ENCODE results near the gene TFEB.

The TFEB gene

DNA sequence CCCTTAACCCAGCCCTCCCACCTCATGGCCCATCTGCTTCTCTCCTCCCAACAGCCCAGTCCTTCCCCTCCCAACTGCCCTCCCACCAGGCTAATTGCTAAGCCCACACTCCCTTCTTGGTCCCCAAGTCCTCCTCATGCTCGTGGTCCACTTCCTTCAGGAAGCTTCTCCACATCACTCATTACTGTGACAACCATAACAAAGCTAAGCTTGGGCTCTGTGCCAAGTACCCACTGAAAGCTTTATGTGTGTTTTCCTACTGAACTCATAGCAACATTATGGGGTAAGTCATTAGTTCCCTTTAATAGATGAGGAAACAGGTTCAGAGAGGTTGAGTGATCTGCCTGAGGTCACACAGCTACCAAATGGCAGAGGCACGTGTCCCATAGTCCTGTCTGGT lies 28.1 kb upstream of the TFEB start:
- no peak for DNase-seq (ENCODE audit: low read depth)

GRCh38 chr6:41759905-41760579 lies 24.6 kb upstream of the TFEB start:
- DNase-seq (ENCODE audit: low read depth), result no peak

GRCh38 chr6:41759106-41759904 lies 23.9 kb upstream of the TFEB start:
- no peak for DNase-seq (ENCODE audit: low read depth)

GRCh38 chr6:41758641-41759035 lies 23.2 kb upstream of the TFEB start:
- no peak for DNase-seq (ENCODE audit: low read depth)

DNA sequence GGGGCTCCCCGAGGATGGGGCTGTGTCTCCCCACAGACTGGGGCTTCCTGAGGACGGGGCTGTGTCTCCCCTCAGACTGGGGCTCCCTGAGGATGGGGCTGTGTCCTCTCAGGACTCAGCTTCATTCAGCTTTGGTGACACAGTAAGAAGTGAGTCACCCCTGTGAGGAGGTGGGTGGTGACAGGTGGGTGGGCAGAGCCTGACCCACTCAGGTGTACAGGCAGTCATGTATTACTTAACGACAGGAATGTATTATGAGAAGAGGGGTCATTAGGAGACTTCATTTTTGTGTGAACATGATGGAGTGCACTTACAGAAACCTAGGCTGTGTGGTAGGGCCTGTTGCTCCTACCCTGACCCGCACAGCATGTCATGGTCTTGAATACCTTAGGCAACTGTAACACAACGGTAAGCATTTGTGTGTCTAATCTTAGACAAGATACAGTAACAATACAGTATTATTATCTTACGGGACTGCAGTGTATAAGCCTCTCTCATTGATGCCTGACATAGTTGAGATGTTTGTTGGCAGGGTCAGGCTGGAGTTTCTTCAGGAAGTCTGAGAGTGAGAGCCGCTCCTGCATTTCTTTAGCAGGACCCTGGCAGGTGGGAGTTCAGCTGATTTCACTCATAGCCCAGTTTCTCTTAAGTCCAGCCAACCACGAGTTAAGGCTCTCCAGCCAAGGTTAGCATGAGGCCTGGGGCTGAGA lies 22.7 kb upstream of the TFEB start:
- DNase-seq (ENCODE audit: low read depth), result no peak

DNA sequence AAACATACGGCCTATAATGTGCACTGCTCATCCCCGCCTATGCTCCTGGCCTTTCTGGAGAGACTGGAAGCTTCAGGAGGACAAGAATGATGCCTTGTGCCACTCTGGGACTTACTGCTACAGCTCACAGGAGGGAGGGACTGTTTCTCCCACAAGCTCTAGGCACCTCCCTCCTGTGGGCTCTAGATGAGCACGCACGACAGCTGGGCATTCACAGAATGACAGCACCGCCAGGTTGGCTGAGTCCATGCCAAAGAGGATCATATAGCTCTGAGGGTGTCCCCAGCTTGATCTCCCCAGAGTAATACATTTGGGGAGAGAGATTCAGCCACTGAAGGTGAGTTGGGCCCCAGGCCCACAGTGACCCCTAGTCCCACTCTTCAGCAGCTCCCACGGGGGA lies 21.9 kb upstream of the TFEB start:
- DNase-seq (ENCODE audit: low read depth), result no peak

DNA sequence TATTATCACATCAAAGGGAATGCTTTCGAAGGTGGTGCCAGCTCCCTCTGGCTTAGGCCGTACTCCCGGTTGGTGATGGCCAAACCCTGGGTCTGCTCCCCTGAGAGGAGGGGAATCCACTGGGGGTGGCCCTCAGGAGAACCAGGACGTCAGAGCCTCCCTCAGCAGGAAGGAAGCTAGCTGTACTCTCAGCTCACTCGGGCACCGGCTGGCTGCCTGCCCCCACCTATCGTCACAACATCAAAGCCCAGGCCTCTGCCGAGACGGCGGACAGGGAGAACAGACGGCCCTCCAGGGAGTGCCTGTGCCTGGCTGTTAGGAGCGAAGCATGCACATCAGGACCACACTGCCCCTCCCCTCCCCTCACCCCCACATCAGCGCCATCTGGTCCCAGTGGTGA lies 20.9 kb upstream of the TFEB start:
- no peak for DNase-seq (ENCODE audit: low read depth)

GRCh38 chr6:41755895-41756294 lies 20.5 kb upstream of the TFEB start:
- no peak for DNase-seq (ENCODE audit: low read depth)

GRCh38 chr6:41750374-41750773 lies 15.0 kb upstream of the TFEB start:
- no peak for DNase-seq (ENCODE audit: low read depth)

GRCh38 chr6:41748542-41748941 lies 13.1 kb upstream of the TFEB start:
- DNase-seq (ENCODE audit: low read depth), result no peak

DNA sequence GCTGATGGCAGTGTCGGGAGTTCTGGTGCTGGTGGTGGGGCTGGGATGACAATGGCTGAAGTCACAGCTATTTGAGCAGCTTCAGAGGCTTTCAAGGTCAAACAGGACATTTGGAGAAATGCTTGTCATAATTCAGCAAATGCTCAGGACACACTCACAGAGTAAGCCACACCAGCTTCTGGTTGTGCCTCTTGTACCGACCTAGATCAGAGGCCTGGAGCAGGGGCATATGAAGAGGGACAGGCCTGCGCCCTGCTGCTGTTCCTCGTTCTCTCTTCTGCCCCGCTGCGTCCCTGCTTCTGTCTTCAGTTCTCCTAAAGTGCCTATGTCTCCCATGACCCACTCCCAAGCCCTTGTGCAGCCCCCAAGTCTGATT lies 12.7 kb upstream of the TFEB start:
- DNase-seq (ENCODE audit: low read depth), result no peak

GRCh38 chr6:41747256-41748101 lies 12.1 kb upstream of the TFEB start, which contains the start of gene PGC:
Gene PGC (minus strand): TSS chr6:41747397. CDS start chr6:41747334, 63 bp downstream.
- no peak for DNase-seq (ENCODE audit: low read depth)

DNA sequence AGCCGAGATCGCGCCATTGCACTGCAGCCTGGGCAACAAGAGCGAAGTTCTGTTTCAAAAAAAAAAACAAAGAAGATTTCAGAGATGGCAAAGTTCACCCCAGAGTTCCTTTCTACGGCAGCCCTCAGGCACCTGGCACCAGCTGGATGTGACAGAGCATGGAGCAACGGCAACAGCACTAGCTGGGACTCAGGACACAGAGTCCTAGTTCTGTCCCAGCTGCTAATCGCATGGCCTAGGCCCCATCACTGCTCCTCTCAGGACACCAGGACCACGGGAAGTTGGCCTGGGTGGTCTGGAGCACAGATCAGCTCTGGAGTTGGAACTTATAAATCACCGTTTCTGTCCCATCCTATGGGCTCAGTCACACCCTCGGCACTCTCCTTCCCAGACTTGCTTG lies 10.7 kb upstream of the TFEB start:
- no peak for DNase-seq (ENCODE audit: low read depth)

- DNase-seq (ENCODE audit: low read depth), result no peak
These were observed 8.9 kb upstream of the TFEB start for GRCh38 chr6:41744236-41744787.

DNA sequence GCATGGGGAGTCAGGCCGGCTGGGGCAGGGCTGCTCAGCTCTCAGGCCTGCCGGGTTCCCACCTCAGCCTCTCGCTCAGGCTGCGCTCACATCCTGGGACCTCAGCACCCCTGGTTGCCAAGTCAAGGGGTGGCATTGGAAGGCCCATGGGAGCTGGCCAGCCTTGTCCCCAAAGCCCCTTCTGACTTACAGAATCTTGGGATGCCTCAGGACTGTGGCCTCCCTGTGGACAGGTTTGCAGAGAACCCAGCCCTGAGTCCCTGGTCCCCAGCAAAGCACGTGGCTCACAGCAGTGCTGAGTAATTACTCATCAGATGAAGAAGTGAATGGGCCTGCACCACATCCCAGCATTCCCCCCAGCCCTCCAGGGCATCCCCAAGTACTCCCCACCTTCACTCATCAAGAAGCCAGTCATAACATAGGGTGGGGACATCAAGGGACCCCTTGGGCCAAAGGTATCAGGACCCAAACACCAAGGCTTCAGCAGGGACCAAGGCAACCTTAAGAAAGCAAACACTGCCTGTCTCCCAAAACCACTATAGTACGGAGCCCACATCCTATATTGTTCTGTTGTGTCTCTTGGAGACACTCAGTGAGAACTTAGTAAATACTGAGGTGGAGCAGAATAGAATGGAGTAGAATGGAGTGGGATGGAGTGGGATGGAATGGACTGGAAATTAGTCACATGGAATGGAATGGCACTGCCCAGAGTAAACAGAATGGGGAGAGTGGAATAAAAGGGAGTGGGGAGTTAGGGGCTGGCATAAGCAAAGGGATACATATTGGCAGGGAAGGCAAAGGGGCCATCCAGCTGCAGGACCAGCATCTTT lies 8.2 kb upstream of the TFEB start:
- DNase-seq (ENCODE audit: low read depth), result no peak

- DNase-seq (ENCODE audit: low read depth), result no peak
These were observed 6.5 kb upstream of the TFEB start for GRCh38 chr6:41741625-41742490.

GRCh38 chr6:41740366-41741162 lies 5.2 kb upstream of the TFEB start:
- DNase-seq (ENCODE audit: low read depth), result no peak

- DNase-seq (ENCODE audit: low read depth), result no peak
These were observed 3.6 kb upstream of the TFEB start for GRCh38 chr6:41739041-41739440.

DNA sequence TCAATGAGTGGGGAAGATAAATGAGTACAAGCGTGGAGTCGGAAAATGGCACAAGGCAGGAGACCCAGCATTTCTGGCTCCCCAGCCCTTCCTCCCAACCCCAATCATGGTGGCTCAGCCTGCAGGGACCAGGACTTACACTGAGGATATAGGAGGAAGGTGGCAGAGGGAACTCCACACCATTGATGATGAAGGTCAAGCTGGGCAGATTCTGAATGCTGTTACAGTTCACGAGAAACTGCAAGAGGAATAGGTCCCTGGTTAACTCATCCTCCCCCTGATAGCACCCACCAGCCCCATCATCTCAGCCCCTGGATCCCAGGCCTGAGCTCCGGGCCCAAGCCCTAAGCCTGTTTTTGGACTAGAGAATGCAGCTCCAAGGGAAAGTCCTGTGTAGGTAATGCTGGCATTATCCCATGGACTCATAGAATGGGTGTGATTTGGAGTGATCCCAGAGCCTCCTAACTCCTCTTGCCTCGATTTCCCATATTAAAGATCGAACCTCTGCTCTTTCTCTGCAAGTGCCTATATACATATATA lies 2.3 kb upstream of the TFEB start:
- no peak for DNase-seq (ENCODE audit: low read depth)
